ENCODE measurements around the gene UVSSA. TPM values are rescaled to one million over a fixed set of nuclear protein-coding genes. Genes with fewer than 3 reads are reported as not detected.

UVSSA gene
- total RNA-seq, 1 donor from 2014 or later = 22.8 TPM

DNA sequence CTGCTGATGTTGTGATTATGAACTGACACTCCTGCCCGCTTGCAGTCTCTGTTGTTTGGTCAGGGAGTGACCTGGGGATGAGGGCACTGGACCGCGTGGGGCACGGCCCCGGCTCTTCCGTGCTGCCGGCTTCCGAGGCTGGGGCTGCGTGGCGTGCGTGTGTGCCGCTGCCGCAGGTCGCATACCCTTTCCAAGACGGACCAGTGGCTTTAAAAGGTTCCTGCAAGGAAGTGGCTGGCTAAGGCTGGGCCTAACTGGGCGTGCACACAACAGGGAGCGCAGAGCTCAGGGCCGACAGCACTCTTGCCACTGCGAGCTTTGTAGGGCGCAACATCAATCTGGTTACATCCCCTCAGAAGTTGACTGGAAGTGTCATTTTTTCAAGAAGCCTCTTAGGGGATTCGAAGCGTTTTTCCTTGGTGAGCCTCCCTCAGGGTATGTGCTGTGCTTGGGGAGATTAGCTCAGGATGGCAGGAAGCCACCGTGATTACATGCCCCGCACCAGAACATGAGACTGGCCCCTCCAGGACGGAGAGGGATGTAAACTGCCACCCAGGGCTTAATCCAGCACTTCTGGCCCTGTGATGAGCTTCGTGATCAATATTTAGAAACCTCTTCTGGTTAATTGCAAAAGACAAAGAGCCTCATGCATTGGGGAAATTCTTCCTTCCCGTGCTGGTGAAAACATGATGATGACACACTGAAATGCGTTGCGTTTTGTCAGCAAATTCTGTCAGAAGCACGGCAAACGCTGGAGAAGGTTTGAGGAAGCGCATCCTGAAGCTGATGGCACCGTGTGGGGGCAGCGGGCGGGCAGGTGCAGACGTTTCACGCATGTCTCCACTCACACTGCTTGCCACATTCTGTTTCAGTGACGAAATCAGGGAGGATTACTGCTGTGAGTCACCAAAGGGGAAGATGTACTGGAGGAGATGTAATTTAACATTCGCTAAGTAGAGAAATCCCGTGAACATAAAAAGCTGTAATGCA lies 46.2 kb upstream of the UVSSA start:
- DNase-seq (ENCODE audit: low read depth, low spot score) = no peak
- no peaks in the 10 kb centered on the region for H3K27me3 Mint-ChIP-seq (ENCODE audit: low read depth)
- no peaks in the 10 kb centered on the region for H3K36me3 Mint-ChIP-seq (ENCODE audit: low read depth)
- peaks cover 5% of the 10 kb centered on the region for H3K4me1 Mint-ChIP-seq
- peak overlapping the region; percentile 46 for H3K27ac Mint-ChIP-seq (ENCODE audit: unreplicated experiment)
- no peak overlapping the region for H3K4me3 Mint-ChIP-seq
- H3K9me3 Mint-ChIP-seq = no peaks in the 10 kb centered on the region
- TF ChIP-seq, protein P1, sequence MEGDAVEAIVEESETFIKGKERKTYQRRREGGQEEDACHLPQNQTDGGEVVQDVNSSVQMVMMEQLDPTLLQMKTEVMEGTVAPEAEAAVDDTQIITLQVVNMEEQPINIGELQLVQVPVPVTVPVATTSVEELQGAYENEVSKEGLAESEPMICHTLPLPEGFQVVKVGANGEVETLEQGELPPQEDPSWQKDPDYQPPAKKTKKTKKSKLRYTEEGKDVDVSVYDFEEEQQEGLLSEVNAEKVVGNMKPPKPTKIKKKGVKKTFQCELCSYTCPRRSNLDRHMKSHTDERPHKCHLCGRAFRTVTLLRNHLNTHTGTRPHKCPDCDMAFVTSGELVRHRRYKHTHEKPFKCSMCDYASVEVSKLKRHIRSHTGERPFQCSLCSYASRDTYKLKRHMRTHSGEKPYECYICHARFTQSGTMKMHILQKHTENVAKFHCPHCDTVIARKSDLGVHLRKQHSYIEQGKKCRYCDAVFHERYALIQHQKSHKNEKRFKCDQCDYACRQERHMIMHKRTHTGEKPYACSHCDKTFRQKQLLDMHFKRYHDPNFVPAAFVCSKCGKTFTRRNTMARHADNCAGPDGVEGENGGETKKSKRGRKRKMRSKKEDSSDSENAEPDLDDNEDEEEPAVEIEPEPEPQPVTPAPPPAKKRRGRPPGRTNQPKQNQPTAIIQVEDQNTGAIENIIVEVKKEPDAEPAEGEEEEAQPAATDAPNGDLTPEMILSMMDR (conservative IDR thresholded peaks at IDR 0.05) = no peak

DNA sequence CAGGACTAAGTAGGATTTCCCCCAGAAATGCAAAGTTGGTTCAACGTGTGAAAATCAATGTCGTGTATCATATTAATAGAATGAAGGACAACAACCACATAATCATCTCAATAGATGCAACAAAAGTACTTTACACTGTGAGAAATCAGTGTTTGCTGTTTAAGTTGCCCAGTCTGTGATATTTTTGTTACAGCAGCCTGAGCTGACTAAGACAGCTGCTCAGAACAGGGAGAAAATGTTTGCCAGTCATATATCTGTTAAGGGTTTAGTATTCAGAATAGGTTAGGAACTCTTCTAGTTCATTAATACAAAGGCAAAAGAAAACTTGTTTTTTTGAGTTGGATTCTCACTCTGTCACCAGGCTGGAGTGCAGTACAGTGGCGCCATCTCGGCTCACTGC lies 44.8 kb upstream of the UVSSA start:
- TF ChIP-seq, protein P1 (conservative IDR thresholded peaks at IDR 0.05) = no peak
- Mint-ChIP-seq H3K27me3 (ENCODE audit: low read depth) (no peaks in the 10 kb centered on the region), H3K27ac (ENCODE audit: unreplicated experiment) (no peak overlapping the region), H3K9me3 (no peaks in the 10 kb centered on the region), H3K4me3 (no peak overlapping the region), H3K4me1 (no peaks in the 10 kb centered on the region), H3K36me3 (ENCODE audit: low read depth) (no peaks in the 10 kb centered on the region)
- DNase-seq (ENCODE audit: low read depth, low spot score) = no peak

DNA sequence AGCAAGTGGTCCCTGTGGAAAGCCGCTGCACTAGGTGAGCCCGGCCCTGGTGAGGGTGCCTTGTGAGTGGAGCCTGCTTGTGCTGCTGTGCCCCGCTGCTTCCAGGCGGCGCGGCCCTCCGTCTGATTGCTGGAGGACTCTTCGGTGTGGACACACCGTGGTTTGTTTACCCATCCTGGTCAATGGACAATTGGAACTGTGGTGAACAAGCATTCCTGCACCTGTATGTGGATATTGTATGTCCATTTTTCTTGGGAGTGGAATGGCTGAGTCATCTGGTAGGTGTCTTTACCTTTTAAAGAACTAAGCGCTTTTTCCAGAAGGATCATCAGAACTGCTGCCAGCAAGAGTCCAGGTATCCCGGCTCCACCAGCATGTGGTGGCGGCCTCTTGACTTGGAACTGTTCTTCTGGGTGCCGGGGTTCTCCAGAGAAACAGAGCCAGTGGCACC lies 41.7 kb upstream of the UVSSA start:
- Mint-ChIP-seq H3K9me3 (no peaks in the 10 kb centered on the region), H3K27ac (ENCODE audit: unreplicated experiment) (no peak overlapping the region), H3K36me3 (ENCODE audit: low read depth) (peaks cover 10% of the 10 kb centered on the region), H3K4me1 (peaks cover 21% of the 10 kb centered on the region), H3K27me3 (ENCODE audit: low read depth) (no peaks in the 10 kb centered on the region), H3K4me3 (no peak overlapping the region)
- TF ChIP-seq, protein P1 (conservative IDR thresholded peaks at IDR 0.05) = no peak
- no peak for DNase-seq (ENCODE audit: low read depth, low spot score)

DNA sequence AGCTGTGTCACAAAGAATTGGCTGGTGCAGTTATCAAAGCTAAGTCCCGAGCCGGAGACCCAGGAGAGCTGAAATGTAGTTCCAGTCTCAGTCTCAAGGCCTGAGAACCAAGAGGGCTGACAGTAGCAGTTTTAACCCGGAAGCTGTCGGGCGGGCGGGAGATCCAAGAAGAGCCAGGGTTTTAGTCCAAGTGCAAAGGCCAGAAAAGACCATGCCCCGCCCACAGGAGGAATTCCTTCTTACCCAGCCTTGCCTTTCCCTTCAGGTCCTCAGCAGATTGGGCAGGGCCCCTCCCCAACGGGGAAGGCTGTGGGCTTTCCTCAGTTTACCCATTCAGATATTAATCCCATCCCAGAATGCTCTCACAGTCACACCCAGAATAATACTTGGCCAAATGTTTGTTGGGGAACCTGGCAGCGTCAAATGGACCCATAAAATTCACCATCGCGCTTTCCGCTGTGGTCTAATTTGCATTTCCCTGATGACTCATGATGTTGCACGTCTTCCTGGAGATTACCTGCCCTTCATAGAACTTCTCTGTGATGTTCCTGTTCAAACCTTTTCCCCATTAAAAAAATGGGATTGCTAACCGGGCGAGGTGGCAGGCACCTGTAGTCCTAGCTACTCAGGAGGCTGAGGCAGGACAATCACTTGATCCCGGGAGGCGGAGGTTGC lies 41.1 kb upstream of the UVSSA start:
- Mint-ChIP-seq H3K27me3 (ENCODE audit: low read depth) (no peaks in the 10 kb centered on the region), H3K4me3 (no peak overlapping the region), H3K27ac (ENCODE audit: unreplicated experiment) (no peak overlapping the region), H3K9me3 (no peaks in the 10 kb centered on the region), H3K4me1 (peaks cover 22% of the 10 kb centered on the region), H3K36me3 (ENCODE audit: low read depth) (peaks cover 10% of the 10 kb centered on the region)
- TF ChIP-seq, protein P1 (conservative IDR thresholded peaks at IDR 0.05) = no peak
- DNase-seq (ENCODE audit: low read depth, low spot score) = no peak

DNA sequence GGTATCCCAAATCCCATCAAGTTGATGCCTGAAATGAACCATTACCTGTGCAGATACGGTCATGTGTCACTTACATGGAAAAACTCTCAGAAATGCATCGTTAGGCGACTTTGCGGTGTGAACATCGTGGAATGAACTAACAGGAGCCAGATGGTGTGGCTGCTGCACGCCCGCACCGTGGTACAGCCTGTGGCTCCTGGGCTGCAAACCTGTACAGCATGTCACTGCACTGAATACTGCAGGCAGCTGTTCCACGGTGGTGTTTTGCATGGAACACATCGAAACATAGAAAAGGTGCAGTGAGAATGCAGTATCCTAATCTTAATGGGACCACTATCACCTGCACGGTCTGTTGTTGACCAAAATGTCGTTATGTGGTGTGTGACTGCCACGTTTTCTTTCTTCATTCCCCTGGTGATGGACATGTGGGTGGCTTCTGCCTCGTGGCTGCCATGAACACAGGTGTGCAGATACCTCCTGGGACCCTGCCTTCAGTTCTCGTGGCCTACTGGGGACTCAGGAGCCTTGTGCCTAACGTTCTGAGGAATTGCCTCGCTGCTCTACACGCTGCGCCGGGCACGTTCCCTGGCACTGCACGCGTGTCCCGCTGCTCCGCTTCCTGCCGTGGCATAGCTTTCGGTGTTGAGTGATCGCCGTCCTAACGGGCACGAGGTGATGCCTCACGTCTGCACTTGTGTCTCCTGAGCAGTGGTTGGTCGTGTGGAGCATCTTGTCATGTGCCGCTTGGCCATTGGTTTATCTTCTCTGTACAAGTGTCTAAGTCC lies 38.9 kb upstream of the UVSSA start:
- no peaks in the 10 kb centered on the region for H3K27me3 Mint-ChIP-seq (ENCODE audit: low read depth)
- H3K9me3 Mint-ChIP-seq = no peaks in the 10 kb centered on the region
- no peak overlapping the region for H3K4me3 Mint-ChIP-seq
- no peak for DNase-seq (ENCODE audit: low read depth, low spot score)
- TF ChIP-seq, protein P1 (conservative IDR thresholded peaks at IDR 0.05) = no peak
- peak overlapping the region; percentile 81 for H3K27ac Mint-ChIP-seq (ENCODE audit: unreplicated experiment)
- peaks cover 16% of the 10 kb centered on the region for H3K36me3 Mint-ChIP-seq (ENCODE audit: low read depth)
- H3K4me1 Mint-ChIP-seq = peaks cover 22% of the 10 kb centered on the region

Data from neural crest cell (in vitro differentiated cells).